ENCODE measurements around the gene DNAAF2.

GRCh38 chr14:49615776-49616175, 19.3 kb downstream of the DNAAF2 start:
- no peak for TF ChIP-seq PAX5 (IDR thresholded peaks at IDR 0.05; ENCODE audit: insufficient read depth, low read length, severe bottlenecking)
- TF ChIP-seq POLR2A (IDR thresholded peaks at IDR 0.05; ENCODE audit: low read depth, low read length) = no peak
- TF ChIP-seq POLR2AphosphoS5 (IDR thresholded peaks at IDR 0.05; ENCODE audit: low read depth, low read length) = no peak
- no peak for TF ChIP-seq SPI1 (IDR thresholded peaks at IDR 0.05; ENCODE audit: low read depth, low read length)
- no peak for TF ChIP-seq TAF1 (IDR thresholded peaks at IDR 0.05; ENCODE audit: low read depth, low read length)
